K562 (cell line): ENCODE data around the gene TSPAN1. TPM values are rescaled to one million over a fixed set of nuclear protein-coding genes. Genes with fewer than 3 reads are reported as not detected.

Source experiments
- BCOR ChIP-seq: fragments of 450-650 bp; IDR thresholded peaks from 2 replicates; pipeline ENCODE4 v1.6.1; 2016
- CAMTA2 ChIP-seq: fragments of 250-450 bp; sonication (Bioruptor Pico); conservative IDR thresholded peaks from 2 replicates; pipeline ENCODE4 v1.5.1; 2022
- CTBP1 ChIP-seq: fragments of 450-650 bp; IDR thresholded peaks from 2 replicates; pipeline ENCODE4 v1.6.1; 2016; ENCODE audit warnings: borderline replicate concordance
- CTCF ChIP-seq, 3 experiments: IDR thresholded peaks in 2 of 3; conservative IDR thresholded peaks in 1 of 3; 2 replicates each; pipeline ENCODE4 v1.5.1; 2011 to 2012; ENCODE audit warnings: low read length in 3 of 3, mild to moderate bottlenecking in 3 of 3, control low read depth in 2 of 3, improper control_type of control experiment in 1 of 3, inconsistent platforms in 1 of 3, low read depth in 1 of 3, mixed read lengths in 1 of 3, moderate library complexity in 1 of 3; ENCODE audit not compliant: insufficient read depth in 2 of 3
- DNMT1 ChIP-seq: fragments of 450-650 bp; IDR thresholded peaks from 2 replicates; pipeline ENCODE4 v1.6.1; 2016; ENCODE audit warnings: antibody characterized with exemption, mild to moderate bottlenecking
- GABPB1 ChIP-seq: sonication (generic); formaldehyde crosslinking; IDR thresholded peaks from 2 replicates; pipeline ENCODE4 v1.8.0; 2022; ENCODE audit warnings: mild to moderate bottlenecking, missing genetic modification reagents
- HEY1 ChIP-seq: fragments of 250-450 bp; sonication (Bioruptor Pico); IDR thresholded peaks from 2 replicates; pipeline ENCODE4 v1.5.0; 2020; ENCODE audit warnings: mild to moderate bottlenecking, moderate library complexity, borderline replicate concordance
- JUN ChIP-seq, 2 experiments: sonication (generic) in 1 of 2; formaldehyde crosslinking in 1 of 2; IDR thresholded peaks; 2 replicates each; pipeline versions ENCODE4 v1.6.1 to v1.8.0; 2012 to 2022; ENCODE audit warnings: borderline replicate concordance in 2 of 2, mild to moderate bottlenecking in 2 of 2, improper control_type of control experiment in 1 of 2, low read depth in 1 of 2, low read length in 1 of 2, missing genetic modification reagents in 1 of 2
- KAT7 ChIP-seq: sonication (generic); formaldehyde crosslinking; IDR thresholded peaks from 2 replicates; pipeline ENCODE4 v1.8.0; 2022; ENCODE audit warnings: missing genetic modification reagents, mild to moderate bottlenecking, borderline replicate concordance
- NFXL1 ChIP-seq: fragments of 450-650 bp; formaldehyde crosslinking; IDR thresholded peaks from 2 replicates; pipeline ENCODE4 v1.4.0; 2021; ENCODE audit warnings: mild to moderate bottlenecking
- NR1H2 ChIP-seq: sonication (generic); formaldehyde crosslinking; IDR thresholded peaks from 2 replicates; pipeline ENCODE4 v1.4.0; 2020; ENCODE audit warnings: mild to moderate bottlenecking, missing genetic modification reagents
- PPARD ChIP-seq: fragments of 250-450 bp; sonication (Bioruptor Pico); IDR thresholded peaks from 2 replicates; pipeline ENCODE4 v1.8.0; 2022; ENCODE audit warnings: inconsistent platforms, mild to moderate bottlenecking, moderate library complexity
- PTRF ChIP-seq: fragments of 450-650 bp; IDR thresholded peaks from 2 replicates; pipeline ENCODE4 v1.6.1; 2016; ENCODE audit warnings: mild to moderate bottlenecking, missing genetic modification characterization, missing compliant biosample characterization
- RBM15 ChIP-seq: fragments of 200-400 bp; formaldehyde crosslinking; IDR thresholded peaks from 2 replicates; pipeline ENCODE4 v1.6.1; 2018; ENCODE audit warnings: mild to moderate bottlenecking, low read length, moderate library complexity; ENCODE audit not compliant: insufficient read depth
- RBM25 ChIP-seq: fragments of 200-400 bp; formaldehyde crosslinking; IDR thresholded peaks from 2 replicates; pipeline ENCODE4 v1.6.1; 2018; ENCODE audit warnings: low read length, low read depth, moderate library complexity; ENCODE audit not compliant: severe bottlenecking
- RCOR1 ChIP-seq, 2 experiments: IDR thresholded peaks; 2 replicates each; pipeline ENCODE4 v1.6.1; 2012; ENCODE audit warnings: low read depth in 2 of 2, low read length in 2 of 2, borderline replicate concordance in 1 of 2, improper control_type of control experiment in 1 of 2
- SIRT6 ChIP-seq: IDR thresholded peaks from one replicate; pipeline ENCODE4 v1.6.1; 2012; ENCODE audit warnings: low read depth, mild to moderate bottlenecking, control low read depth, inconsistent platforms, low read length, moderate library complexity
- TEAD4 ChIP-seq, 2 experiments: sonication (generic) in 1 of 2; formaldehyde crosslinking in 1 of 2; IDR thresholded peaks; 2 replicates each; pipeline versions ENCODE4 v1.6.1 to v1.8.0; 2012 to 2022; ENCODE audit warnings: borderline replicate concordance in 1 of 2, inconsistent platforms in 1 of 2, low read length in 1 of 2, mild to moderate bottlenecking in 1 of 2, missing genetic modification reagents in 1 of 2
- USF2 ChIP-seq: sonication (generic); formaldehyde crosslinking; IDR thresholded peaks from 2 replicates; pipeline ENCODE4 v1.5.0; 2020; ENCODE audit warnings: missing genetic modification reagents
- XRCC5 ChIP-seq: fragments of 200-400 bp; formaldehyde crosslinking; IDR thresholded peaks from 2 replicates; pipeline ENCODE4 v1.6.1; 2017; ENCODE audit warnings: low read depth, mild to moderate bottlenecking, low read length
- ZNF212 ChIP-seq: fragments of 450-650 bp; formaldehyde crosslinking; IDR thresholded peaks from 2 replicates; pipeline ENCODE4 v1.4.0; 2020; ENCODE audit warnings: mild to moderate bottlenecking
- ZNF274 ChIP-seq: IDR thresholded peaks from 2 replicates; pipeline ENCODE4 v1.6.1; 2011; ENCODE audit warnings: low read depth, mild to moderate bottlenecking, low read length, moderate library complexity, borderline replicate concordance
- ZNF512 ChIP-seq: IDR thresholded peaks from 2 replicates; pipeline ENCODE4 v1.6.1; 2016; ENCODE audit warnings: missing genetic modification characterization, missing compliant biosample characterization
- ZNF57 ChIP-seq: fragments of 450-650 bp; formaldehyde crosslinking; IDR thresholded peaks from 2 replicates; pipeline ENCODE4 v1.4.0; 2020; ENCODE audit warnings: mild to moderate bottlenecking, moderate library complexity
- ZNF75A ChIP-seq: fragments of 450-650 bp; formaldehyde crosslinking; IDR thresholded peaks from 2 replicates; pipeline ENCODE4 v1.4.0; 2020; ENCODE audit warnings: mild to moderate bottlenecking
- polyA plus RNA-seq, 8 experiments: library from polyadenylated mRNA; depleted of rRNA in 4 of 8; stranded (reverse) in 5 of 8; unstranded in 3 of 8; fragments of >200 nt; fragmentation: Nextera tagmentation in 2 of 8; fragmentation: Illumina TruSeq in 1 of 8; extraction: Ambion mirVana in 2 of 8; extraction: Trizol in 1 of 8; gene quantifications; 2 replicates each; pipeline versions ENCODE4 v1.2.1 to v1.2.3, GENCODE V29; 2011 to 2014; ENCODE audit warnings: inconsistent platforms in 1 of 8, missing spikeins in 1 of 8
- total RNA-seq, 7 experiments: library from RNA; depleted of rRNA in 6 of 7; stranded (reverse); fragments of >200 nt in 6 of 7; fragmentation: Illumina TruSeq in 2 of 7; extraction: Trizol in 2 of 7; gene quantifications; 2 replicates each; pipeline versions ENCODE4 v1.2.1 to v1.2.3, GENCODE V29; 2011 to 2021; ENCODE audit warnings: low replicate concordance in 1 of 7
- TF ChIP-seq, protein P1 (sequence below): fragments of 250-450 bp; sonication (Bioruptor Pico); IDR thresholded peaks from 2 replicates; pipeline ENCODE4 v1.8.0; 2022; ENCODE audit warnings: moderate library complexity, mild to moderate bottlenecking, inconsistent platforms

The TSPAN1 gene
- total and polyA plus RNA-seq, 9 of the 15 experiments (the other 6 are each of a cell fraction or from before 2014, with no cell fraction given) = 0.58 TPM; not detected in 8

DNA sequence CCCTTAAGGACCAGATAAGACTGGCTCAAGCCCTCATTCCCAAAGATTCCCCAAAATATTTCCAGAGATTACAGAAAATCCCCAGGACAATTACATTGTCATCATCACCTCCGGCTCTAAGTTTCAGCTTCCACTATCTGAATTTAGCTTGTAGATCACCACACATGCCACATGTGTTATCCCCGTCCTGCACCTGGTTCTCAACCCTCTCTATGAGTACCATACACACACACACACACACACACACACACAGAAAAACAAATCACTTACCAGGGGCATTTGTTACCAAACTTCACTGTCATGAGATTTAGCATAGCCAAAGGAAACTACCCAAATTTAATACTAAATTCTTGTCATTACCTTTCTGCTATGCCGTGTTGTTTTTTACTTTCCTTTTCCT, 15.4 kb upstream of the TSPAN1 start (continued):
- TF ChIP-seq CAMTA2 (CRISPR knock-in tag) (no peak), ZNF212 (CRISPR knock-in tag) (no peak), RBM15 (no peak), XRCC5 (no peak), PTRF (tag) (no peak), BCOR (no peak), KAT7 (CRISPR knock-in tag) (no peak), ZNF57 (CRISPR knock-in tag) (no peak), ZNF512 (no peak), GABPB1 (CRISPR knock-in tag) (no peak), PPARD (CRISPR knock-in tag) (no peak), SIRT6 (no peak), USF2 (CRISPR knock-in tag) (no peak), JUN (IDR thresholded peaks at IDR 0.05; ENCODE audit: borderline replicate concordance, low read depth, low read length) (no peak), JUN (CRISPR knock-in tag; IDR thresholded peaks at IDR 0.05; ENCODE audit: borderline replicate concordance) (no peak), ZNF274 (no peak), NFXL1 (no peak), ZNF75A (no peak), TEAD4 (IDR thresholded peaks at IDR 0.05; ENCODE audit: low read length) (peak; percentile 69), TEAD4 (CRISPR knock-in tag; IDR thresholded peaks at IDR 0.05; ENCODE audit: borderline replicate concordance) (no peak), CTBP1 (no peak), CTCF (IDR thresholded peaks at IDR 0.05 in 2 of 3, conservative IDR thresholded peaks at IDR 0.05 in 1 of 3; ENCODE audit: insufficient read depth in 2 of 3, low read depth in 1 of 3, low read length in 3 of 3) (no peak), RCOR1 (IDR thresholded peaks at IDR 0.05; ENCODE audit: borderline replicate concordance in 1 of 2, low read depth in 2 of 2, low read length in 2 of 2) (0 out of 4 replicates have a peak, but pooled peaks of 1 of the 2 experiments have one; percentile 15), RBM25 (no peak), DNMT1 (no peak), NR1H2 (no peak), HEY1 (CRISPR knock-in tag) (no peak)
- TF ChIP-seq, protein P1, sequence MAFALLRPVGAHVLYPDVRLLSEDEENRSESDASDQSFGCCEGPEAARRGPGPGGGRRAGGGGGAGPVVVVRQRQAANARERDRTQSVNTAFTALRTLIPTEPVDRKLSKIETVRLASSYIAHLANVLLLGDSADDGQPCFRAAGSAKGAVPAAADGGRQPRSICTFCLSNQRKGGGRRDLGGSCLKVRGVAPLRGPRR = no peak
